CD4-positive, CD25-positive, alpha-beta regulatory T cell (primary cell): Measurements from ENCODE around the gene SKIC8. TPM values are rescaled to one million over a fixed set of nuclear protein-coding genes. Genes with fewer than 3 reads are reported as not detected.

ENCODE experiments used
- ATAC-seq, 2 donors: fragments of 150-1000 bp; cut with Tn5 transposase; one replicate each; pipeline ENCODE4 v1.10.0; 2021; ENCODE audit warnings: low read depth in 2 of 2, moderate number of reproducible peaks in 2 of 2, moderate library complexity in 1 of 2
- DNase-seq, 3 donors: peaks; one replicate each; pipeline versions ENCODE4 v3.0.0 to v3.0.0-alpha.2; 2012 to 2022; ENCODE audit warnings: mixed read lengths in 1 of 3
- H3K27ac ChIP-seq: one replicate; pipeline ENCODE4 v1.7.0; 2013; ENCODE audit warnings: mild to moderate bottlenecking, low read length; ENCODE audit not compliant: insufficient read depth, poor library complexity, severe bottlenecking
- H3K27me3 ChIP-seq: one replicate; pipeline ENCODE4 v1.7.0; 2013; ENCODE audit warnings: low read length; ENCODE audit not compliant: control insufficient read depth, insufficient read depth
- H3K36me3 ChIP-seq: one replicate; pipeline ENCODE4 v1.7.0; 2013; ENCODE audit warnings: mild to moderate bottlenecking, low read length, moderate library complexity; ENCODE audit not compliant: control insufficient read depth, insufficient read depth
- H3K4me1 ChIP-seq: 2 replicates; pipeline ENCODE4 v1.7.0; 2013; ENCODE audit warnings: mild to moderate bottlenecking, low read length; ENCODE audit not compliant: insufficient read depth, control insufficient read depth, poor library complexity, severe bottlenecking
- H3K4me3 ChIP-seq: one replicate; pipeline ENCODE4 v1.7.0; 2013; ENCODE audit warnings: low read depth, mild to moderate bottlenecking, low read length, moderate library complexity
- H3K9me3 ChIP-seq, 2 experiments: 1 replicate in 1 of 2; 2 replicates in 1 of 2; pipeline ENCODE4 v1.7.0; 2013; ENCODE audit warnings: low read length in 2 of 2, mild to moderate bottlenecking in 1 of 2, moderate library complexity in 1 of 2; ENCODE audit not compliant: control insufficient read depth in 2 of 2
- H3K27ac Mint-ChIP-seq, 3 donors: one replicate each; pipeline ENCODE4 v1.8.0; 2020 to 2022; ENCODE audit warnings: mild to moderate bottlenecking in 3 of 3, mixed read lengths in 3 of 3, moderate library complexity in 2 of 3
- H3K27me3 Mint-ChIP-seq: one replicate; pipeline ENCODE4 v1.8.0; 2022; ENCODE audit warnings: mild to moderate bottlenecking, mixed read lengths
- H3K36me3 Mint-ChIP-seq: one replicate; pipeline ENCODE4 v1.8.0; 2020; ENCODE audit warnings: mixed read lengths
- H3K4me1 Mint-ChIP-seq, 4 donors: one replicate each; pipeline ENCODE4 v1.8.0; 2020 to 2022; ENCODE audit warnings: mixed read lengths in 4 of 4, mild to moderate bottlenecking in 1 of 4
- H3K4me3 Mint-ChIP-seq, 4 donors: one replicate each; pipeline ENCODE4 v1.8.0; 2020 to 2022; ENCODE audit warnings: mild to moderate bottlenecking in 4 of 4, mixed read lengths in 4 of 4, moderate library complexity in 3 of 4
- H3K9me3 Mint-ChIP-seq, 7 donors: one replicate each; pipeline ENCODE4 v1.8.0; 2020 to 2022; ENCODE audit warnings: mixed read lengths in 7 of 7, mild to moderate bottlenecking in 3 of 7, moderate library complexity in 2 of 7
- polyA plus RNA-seq, 4 donors: library from polyadenylated mRNA; unstranded; fragments of 300-500 nt; fragmentation: Illumina TruSeq; gene quantifications; one replicate each; pipeline ENCODE4 v1.2.3, GENCODE V29; 2021
- total RNA-seq: library from RNA; stranded (reverse); gene quantifications from one replicate; pipeline ENCODE4 v1.2.3, GENCODE V29; 2022

SKIC8 gene
- total and polyA plus RNA-seq, 5 donors from 2014 or later, result 25.0 to 97.4 (median 89.8) TPM

- H3K27ac Mint-ChIP-seq, result peak overlapping the region in 2 of 3 donors; percentile 93
- no peak for DNase-seq
- no peak overlapping the region for H3K27ac ChIP-seq
Observed at GRCh38 chr15:78266229-78266628, 33.2 kb downstream of the SKIC8 start.

GRCh38 chr15:78265752-78266224 lies 33.6 kb downstream of the SKIC8 start:
- DNase-seq (peak in 1 of 3 donors; percentile 11), ATAC-seq (no peak)
- Mint-ChIP-seq H3K4me1 (peaks cover 15 to 55% (median 38%) of the 10 kb centered on the region in 4 donors), H3K9me3 (no peaks in the 10 kb centered on the region), H3K27ac (peak overlapping the region; percentile 93 to 96 (median 95)), H3K27me3 (peaks cover 4% of the 10 kb centered on the region), H3K36me3 (peaks cover 6% of the 10 kb centered on the region), H3K4me3 (peak overlapping the region; percentile 90 to 97 (median 92))
- H3K4me3 ChIP-seq, result peak overlapping the region; percentile 71
- peaks cover 20% of the 10 kb centered on the region for H3K4me1 ChIP-seq
- H3K36me3 ChIP-seq, result peaks cover 6% of the 10 kb centered on the region
- H3K9me3 ChIP-seq, result no peaks in the 10 kb centered on the region
- H3K27me3 ChIP-seq, result no peaks in the 10 kb centered on the region
- H3K27ac ChIP-seq, result peak overlapping the region; percentile 70

More at GRCh38 chr15:78266229-78266628, 33.2 kb downstream of the SKIC8 start:
- H3K4me3 Mint-ChIP-seq, result peak overlapping the region in 3 of 4 donors; percentile 90 to 97 (median 93)
- peaks cover 4% of the 10 kb centered on the region for H3K27me3 Mint-ChIP-seq
- Histone ChIP-seq H3K27me3 (no peaks in the 10 kb centered on the region), H3K36me3 (peaks cover 10% of the 10 kb centered on the region), H3K4me1 (peaks cover 20% of the 10 kb centered on the region), H3K4me3 (peak overlapping the region; percentile 71), H3K9me3 (no peaks in the 10 kb centered on the region)
- peaks cover 6% of the 10 kb centered on the region for H3K36me3 Mint-ChIP-seq
- H3K9me3 Mint-ChIP-seq, result no peaks in the 10 kb centered on the region
- ATAC-seq, result no peak
- H3K4me1 Mint-ChIP-seq, result peaks cover 15 to 55% (median 38%) of the 10 kb centered on the region in 4 donors

GRCh38 chr15:78265137-78265460 lies 34.3 kb downstream of the SKIC8 start:
- Mint-ChIP-seq H3K4me3 (peak overlapping the region; percentile 90 to 97 (median 92)), H3K36me3 (peaks cover under 1% of the 10 kb centered on the region), H3K9me3 (no peaks in the 10 kb centered on the region), H3K4me1 (peaks cover 15 to 51% (median 37%) of the 10 kb centered on the region in 4 donors), H3K27me3 (peaks cover 4% of the 10 kb centered on the region), H3K27ac (peak overlapping the region; percentile 93 to 96 (median 95))
- H3K27me3 ChIP-seq, result no peaks in the 10 kb centered on the region
- H3K36me3 ChIP-seq, result peaks cover 3% of the 10 kb centered on the region
- H3K9me3 ChIP-seq, result no peaks in the 10 kb centered on the region
- H3K4me3 ChIP-seq, result peak overlapping the region; percentile 71
- DNase-seq (no peak), ATAC-seq (no peak)
- H3K27ac ChIP-seq, result peak overlapping the region; percentile 70
- peaks cover 20% of the 10 kb centered on the region for H3K4me1 ChIP-seq

- Mint-ChIP-seq H3K27me3 (peaks cover 4% of the 10 kb centered on the region), H3K36me3 (no peaks in the 10 kb centered on the region), H3K4me3 (peak within 1 kb of the TSS; percentile 90 to 97 (median 92)), H3K27ac (peak within 1 kb of the TSS; percentile 93 to 96 (median 95)), H3K4me1 (peaks cover 15 to 45% (median 37%) of the 10 kb centered on the region in 4 donors), H3K9me3 (no peaks in the 10 kb centered on the region)
- peak within 1 kb of the TSS; percentile 71 for H3K4me3 ChIP-seq
- no peaks in the 10 kb centered on the region for H3K9me3 ChIP-seq
- peaks cover 3% of the 10 kb centered on the region for H3K36me3 ChIP-seq
- peak; percentile 54 to 80 (median 75) for DNase-seq
- no peaks in the 10 kb centered on the region for H3K27me3 ChIP-seq
- ATAC-seq, result peak; percentile 72 to 78
- H3K27ac ChIP-seq, result peak within 1 kb of the TSS; percentile 70
- peaks cover 20% of the 10 kb centered on the region for H3K4me1 ChIP-seq
Observed at GRCh38 chr15:78264304-78265136, 34.9 kb downstream of the SKIC8 start, which contains the start of gene DNAJA4. Gene DNAJA4, plus strand, starts transcription at chr15:78264562. Its CDS starts 202 bp downstream, at chr15:78264764.

- peak overlapping the region; percentile 73 to 88 (median 81) for H3K4me3 Mint-ChIP-seq
- peaks cover 20% of the 10 kb centered on the region for H3K4me1 ChIP-seq
- ATAC-seq (no peak), DNase-seq (no peak)
- no peak overlapping the region for H3K4me3 ChIP-seq
- H3K27me3 Mint-ChIP-seq, result peaks cover 4% of the 10 kb centered on the region
- peak overlapping the region; percentile 70 for H3K27ac ChIP-seq
- H3K36me3 ChIP-seq, result peaks cover under 1% of the 10 kb centered on the region
- no peaks in the 10 kb centered on the region for H3K9me3 ChIP-seq
- H3K36me3 Mint-ChIP-seq, result no peaks in the 10 kb centered on the region
- peaks cover 15 to 43% (median 35%) of the 10 kb centered on the region in 4 donors for H3K4me1 Mint-ChIP-seq
- H3K27ac Mint-ChIP-seq, result peak overlapping the region in 2 of 3 donors; percentile 75 to 88
- H3K9me3 Mint-ChIP-seq, result peaks cover 0 to 1% (median 0%) of the 10 kb centered on the region in 7 donors
- H3K27me3 ChIP-seq, result no peaks in the 10 kb centered on the region
Observed at GRCh38 chr15:78263907-78264303, 35.5 kb downstream of the SKIC8 start.

GRCh38 chr15:78263351-78263781 lies 36.0 kb downstream of the SKIC8 start:
- no peaks in the 10 kb centered on the region for H3K27me3 ChIP-seq
- no peak overlapping the region for H3K4me3 ChIP-seq
- Mint-ChIP-seq H3K4me1 (peaks cover 15 to 37% (median 30%) of the 10 kb centered on the region in 4 donors), H3K27me3 (peaks cover 4% of the 10 kb centered on the region), H3K9me3 (peaks cover 0 to 3% (median 0%) of the 10 kb centered on the region in 7 donors), H3K4me3 (peak overlapping the region; percentile 73 to 88 (median 81)), H3K27ac (peak overlapping the region; percentile 60 to 88 (median 75)), H3K36me3 (no peaks in the 10 kb centered on the region)
- DNase-seq (peak in 1 of 3 donors; percentile 25), ATAC-seq (no peak)
- H3K27ac ChIP-seq, result no peak overlapping the region
- H3K36me3 ChIP-seq, result no peaks in the 10 kb centered on the region
- H3K4me1 ChIP-seq, result peaks cover 20% of the 10 kb centered on the region
- no peaks in the 10 kb centered on the region for H3K9me3 ChIP-seq

- no peak for DNase-seq
- peaks cover 4% of the 10 kb centered on the region for H3K27me3 Mint-ChIP-seq
- ATAC-seq, result no peak
- Histone ChIP-seq H3K4me3 (no peak overlapping the region), H3K36me3 (no peaks in the 10 kb centered on the region), H3K4me1 (peaks cover 13% of the 10 kb centered on the region), H3K9me3 (no peaks in the 10 kb centered on the region), H3K27ac (no peak overlapping the region), H3K27me3 (no peaks in the 10 kb centered on the region)
- peaks cover 5 to 16% (median 13%) of the 10 kb centered on the region in 4 donors for H3K4me1 Mint-ChIP-seq
- peaks cover 0 to 3% (median 0%) of the 10 kb centered on the region in 7 donors for H3K9me3 Mint-ChIP-seq
- H3K36me3 Mint-ChIP-seq, result no peaks in the 10 kb centered on the region
- H3K4me3 Mint-ChIP-seq, result peak overlapping the region in 2 of 4 donors; percentile 62 to 85
- H3K27ac Mint-ChIP-seq, result no peak overlapping the region
Observed at GRCh38 chr15:78261062-78261461, 38.3 kb downstream of the SKIC8 start.
